C4-2B (cell line): ENCODE results near the gene RMP24.

ENCODE experiments used
- H3K27ac ChIP-seq: fragments of 450-650 bp; 2 replicates; pipeline ENCODE4 v1.5.1; 2017
- CTCF ChIP-seq: fragments of 450-650 bp; conservative IDR thresholded peaks from 2 replicates; pipeline ENCODE4 v1.5.1; 2017; ENCODE audit warnings: mild to moderate bottlenecking
- ZFX ChIP-seq: fragments of 450-650 bp; IDR thresholded peaks from 2 replicates; pipeline ENCODE4 v1.6.1; 2017

Gene RMP24

GRCh38 chr18:35972197-35973000, at the start of gene RMP24:
Gene RMP24 (plus strand): TSS chr18:35972679.
- peak; percentile 76 for TF ChIP-seq ZFX
- TF ChIP-seq CTCF: no peak
- peak within 1 kb of the TSS; percentile 76 for H3K27ac ChIP-seq

- no peak for TF ChIP-seq ZFX
- H3K27ac ChIP-seq: no peak overlapping the region
Observed at GRCh38 chr18:35923939-35924684, 48.4 kb upstream of the RMP24 start.

- H3K27ac ChIP-seq: no peak overlapping the region
- TF ChIP-seq CTCF (no peak), ZFX (no peak)
Observed at GRCh38 chr18:35926884-35927283, 45.6 kb upstream of the RMP24 start.

GRCh38 chr18:35927430-35927829, 45.0 kb upstream of the RMP24 start:
- TF ChIP-seq CTCF: no peak
- TF ChIP-seq ZFX: no peak

GRCh38 chr18:35933982-35934381, 38.5 kb upstream of the RMP24 start:
- TF ChIP-seq ZFX: no peak
- no peak for TF ChIP-seq CTCF
- no peak overlapping the region for H3K27ac ChIP-seq

More at GRCh38 chr18:35927430-35927829, 45.0 kb upstream of the RMP24 start:
- no peak overlapping the region for H3K27ac ChIP-seq

GRCh38 chr18:35934891-35935290, 37.6 kb upstream of the RMP24 start:
- TF ChIP-seq ZFX (no peak), CTCF (no peak)

GRCh38 chr18:35935805-35936204, 36.7 kb upstream of the RMP24 start:
- TF ChIP-seq ZFX: no peak
- no peak for TF ChIP-seq CTCF
- no peak overlapping the region for H3K27ac ChIP-seq

More at GRCh38 chr18:35934891-35935290, 37.6 kb upstream of the RMP24 start:
- no peak overlapping the region for H3K27ac ChIP-seq
